Mesothelial cell of epicardium (in vitro differentiated cells): ENCODE measurements around the gene COG8. TPM values are rescaled to one million over a fixed set of nuclear protein-coding genes. Genes with fewer than 3 reads are reported as not detected.

Experiments
- DNase-seq, 2 experiments: peaks; one replicate each; pipeline ENCODE4 v3.0.0; 2021; ENCODE audit warnings: low spot score in 2 of 2; ENCODE audit not compliant: unreplicated experiment in 2 of 2
- H3K27ac Mint-ChIP-seq: 2 replicates; pipeline ENCODE4 v1.8.0; 2021; ENCODE audit warnings: mixed read lengths
- H3K27me3 Mint-ChIP-seq: 2 replicates; pipeline ENCODE4 v1.8.0; 2021; ENCODE audit warnings: low read depth, mixed read lengths
- H3K36me3 Mint-ChIP-seq: 2 replicates; pipeline ENCODE4 v1.8.0; 2021; ENCODE audit warnings: mixed read lengths
- H3K4me1 Mint-ChIP-seq: 2 replicates; pipeline ENCODE4 v1.8.0; 2021; ENCODE audit warnings: mixed read lengths
- H3K4me3 Mint-ChIP-seq: 2 replicates; pipeline ENCODE4 v1.8.0; 2021; ENCODE audit warnings: mild to moderate bottlenecking, moderate library complexity, mixed read lengths
- H3K9me3 Mint-ChIP-seq: 2 replicates; pipeline ENCODE4 v1.8.0; 2021; ENCODE audit warnings: mixed read lengths
- total RNA-seq: library from RNA; stranded (reverse); gene quantifications from 3 replicates; pipeline ENCODE4 v1.2.1, GENCODE V29; 2021
- TF ChIP-seq, protein P1 (sequence below): fragments of 200-600 bp; sonication (generic); IDR thresholded peaks from one replicate; pipeline ENCODE4 v1.5.0; 2021; ENCODE audit warnings: antibody characterized with exemption; ENCODE audit not compliant: unreplicated experiment

Gene COG8, protein sequence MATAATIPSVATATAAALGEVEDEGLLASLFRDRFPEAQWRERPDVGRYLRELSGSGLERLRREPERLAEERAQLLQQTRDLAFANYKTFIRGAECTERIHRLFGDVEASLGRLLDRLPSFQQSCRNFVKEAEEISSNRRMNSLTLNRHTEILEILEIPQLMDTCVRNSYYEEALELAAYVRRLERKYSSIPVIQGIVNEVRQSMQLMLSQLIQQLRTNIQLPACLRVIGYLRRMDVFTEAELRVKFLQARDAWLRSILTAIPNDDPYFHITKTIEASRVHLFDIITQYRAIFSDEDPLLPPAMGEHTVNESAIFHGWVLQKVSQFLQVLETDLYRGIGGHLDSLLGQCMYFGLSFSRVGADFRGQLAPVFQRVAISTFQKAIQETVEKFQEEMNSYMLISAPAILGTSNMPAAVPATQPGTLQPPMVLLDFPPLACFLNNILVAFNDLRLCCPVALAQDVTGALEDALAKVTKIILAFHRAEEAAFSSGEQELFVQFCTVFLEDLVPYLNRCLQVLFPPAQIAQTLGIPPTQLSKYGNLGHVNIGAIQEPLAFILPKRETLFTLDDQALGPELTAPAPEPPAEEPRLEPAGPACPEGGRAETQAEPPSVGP
- total RNA-seq: 48.2 to 49.4 TPM (median 49.0 TPM) in 3 replicates

DNA sequence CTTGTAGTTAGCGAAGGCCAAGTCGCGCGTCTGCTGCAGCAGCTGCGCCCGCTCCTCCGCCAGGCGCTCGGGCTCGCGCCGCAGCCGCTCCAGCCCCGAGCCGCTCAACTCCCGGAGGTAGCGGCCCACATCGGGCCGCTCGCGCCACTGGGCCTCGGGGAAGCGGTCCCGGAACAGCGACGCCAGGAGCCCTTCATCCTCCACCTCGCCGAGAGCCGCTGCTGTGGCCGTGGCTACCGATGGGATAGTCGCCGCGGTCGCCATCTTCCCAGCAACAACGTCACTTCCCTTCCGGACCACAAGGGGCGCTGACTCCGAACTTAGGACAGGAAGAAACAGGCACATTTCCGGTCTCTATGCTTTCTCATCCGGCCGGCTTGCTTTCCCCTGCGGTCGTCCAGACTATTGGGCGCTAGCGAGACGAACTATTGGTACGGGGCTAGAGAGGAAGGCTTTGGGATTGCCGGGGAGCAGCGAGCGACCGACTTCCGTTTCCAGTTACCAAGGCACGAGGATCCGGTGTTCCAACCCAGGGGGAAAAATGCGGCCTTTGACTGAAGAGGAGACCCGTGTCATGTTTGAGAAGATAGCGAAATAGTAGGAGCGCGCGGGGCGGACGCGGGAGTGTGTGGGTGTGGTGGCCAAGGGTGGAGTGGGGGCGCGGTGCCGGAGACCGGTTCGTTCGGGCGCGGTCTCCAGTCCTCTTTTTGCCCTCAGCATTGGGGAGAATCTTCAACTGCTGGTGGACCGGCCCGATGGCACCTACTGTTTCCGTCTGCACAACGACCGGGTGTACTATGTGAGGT is at the start of gene COG8, which contains the start of gene NIP7:
COG8 (minus strand) TSS at position 276 of the 806 bp plus-strand sequence; CDS start at position 264, 12 bp downstream.
NIP7 (plus strand) TSS at position 484 of the 806 bp plus-strand sequence; CDS start at position 542, 58 bp downstream.
- Mint-ChIP-seq H3K4me1 (peaks cover 23% of the 10 kb centered on the region), H3K9me3 (no peaks in the 10 kb centered on the region), H3K27ac (peak within 1 kb of the TSS; percentile 98), H3K4me3 (peak within 1 kb of the TSS; percentile 97), H3K27me3 (no peaks in the 10 kb centered on the region), H3K36me3 (peaks cover 14% of the 10 kb centered on the region)
- TF ChIP-seq, protein P1, sequence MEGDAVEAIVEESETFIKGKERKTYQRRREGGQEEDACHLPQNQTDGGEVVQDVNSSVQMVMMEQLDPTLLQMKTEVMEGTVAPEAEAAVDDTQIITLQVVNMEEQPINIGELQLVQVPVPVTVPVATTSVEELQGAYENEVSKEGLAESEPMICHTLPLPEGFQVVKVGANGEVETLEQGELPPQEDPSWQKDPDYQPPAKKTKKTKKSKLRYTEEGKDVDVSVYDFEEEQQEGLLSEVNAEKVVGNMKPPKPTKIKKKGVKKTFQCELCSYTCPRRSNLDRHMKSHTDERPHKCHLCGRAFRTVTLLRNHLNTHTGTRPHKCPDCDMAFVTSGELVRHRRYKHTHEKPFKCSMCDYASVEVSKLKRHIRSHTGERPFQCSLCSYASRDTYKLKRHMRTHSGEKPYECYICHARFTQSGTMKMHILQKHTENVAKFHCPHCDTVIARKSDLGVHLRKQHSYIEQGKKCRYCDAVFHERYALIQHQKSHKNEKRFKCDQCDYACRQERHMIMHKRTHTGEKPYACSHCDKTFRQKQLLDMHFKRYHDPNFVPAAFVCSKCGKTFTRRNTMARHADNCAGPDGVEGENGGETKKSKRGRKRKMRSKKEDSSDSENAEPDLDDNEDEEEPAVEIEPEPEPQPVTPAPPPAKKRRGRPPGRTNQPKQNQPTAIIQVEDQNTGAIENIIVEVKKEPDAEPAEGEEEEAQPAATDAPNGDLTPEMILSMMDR: peak; percentile 97
- peak; percentile 78 to 93 for DNase-seq

DNA sequence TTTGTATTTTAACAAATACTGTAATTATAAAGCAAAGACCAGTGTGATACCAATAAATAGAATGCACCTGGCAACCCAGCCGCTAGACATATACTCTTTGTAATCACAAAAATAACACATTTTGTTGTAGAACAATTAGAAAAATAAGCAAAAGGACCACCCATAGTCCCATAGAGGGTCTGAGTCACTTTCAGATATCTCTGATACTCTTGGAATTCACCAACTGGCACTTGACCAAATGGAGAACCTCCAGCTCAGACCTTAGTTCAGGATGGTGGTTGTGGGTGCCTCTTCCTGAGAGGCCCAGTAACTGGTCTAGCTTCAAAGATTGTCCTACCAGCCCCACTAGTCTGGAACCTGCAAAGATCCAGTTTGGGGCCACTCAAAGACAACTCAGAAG is 47.2 kb upstream of the COG8 start:
- H3K4me3 Mint-ChIP-seq: peak overlapping the region; percentile 82
- H3K27ac Mint-ChIP-seq: peak overlapping the region; percentile 89
- DNase-seq: no peak

DNA sequence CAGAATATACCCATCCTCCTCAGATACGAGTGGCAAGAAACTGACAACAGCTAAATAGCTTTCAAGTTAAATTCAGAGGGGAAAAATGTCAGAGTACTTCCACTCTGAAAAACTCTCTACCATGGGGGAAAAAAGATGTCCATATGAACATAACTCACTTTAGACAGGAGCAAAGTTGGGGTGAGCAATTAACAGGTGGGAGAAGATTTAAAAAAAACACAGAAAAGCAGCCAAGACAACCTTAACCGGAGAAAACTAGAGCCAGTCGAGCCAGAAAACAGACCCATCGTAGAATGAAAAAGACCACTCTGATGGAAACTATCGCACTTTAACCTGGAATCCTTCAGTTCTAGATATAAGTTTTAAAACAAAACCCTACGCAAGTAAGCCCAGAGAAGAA is 45.6 kb upstream of the COG8 start:
- TF ChIP-seq, protein P1: no peak

More for the DNA sequence above, 47.2 kb upstream of the COG8 start:
- TF ChIP-seq, protein P1: no peak
- H3K4me1 Mint-ChIP-seq: peaks cover 12% of the 10 kb centered on the region
- peaks cover 12% of the 10 kb centered on the region for H3K36me3 Mint-ChIP-seq
- no peaks in the 10 kb centered on the region for H3K27me3 Mint-ChIP-seq
- no peaks in the 10 kb centered on the region for H3K9me3 Mint-ChIP-seq

DNA sequence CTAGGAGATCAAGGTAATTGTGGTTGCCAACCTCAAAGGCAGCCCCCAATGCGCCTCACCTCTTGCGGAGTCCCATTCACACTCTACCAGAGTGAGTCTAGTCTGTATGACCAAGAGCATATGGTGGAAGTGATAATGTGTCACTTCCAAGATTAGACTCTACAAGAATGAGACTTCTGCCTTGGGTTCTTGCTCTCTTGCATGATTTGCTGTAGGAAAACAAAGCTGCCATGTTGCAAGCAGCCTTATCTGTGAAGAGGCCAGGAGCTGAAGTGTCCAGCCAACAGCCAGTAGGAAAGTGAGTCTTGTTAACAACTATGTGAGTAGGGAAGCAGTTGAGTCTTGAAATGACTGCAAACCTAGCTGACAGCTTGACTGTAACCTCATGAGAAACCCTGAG is 43.1 kb upstream of the COG8 start:
- TF ChIP-seq, protein P1: no peak
- Mint-ChIP-seq H3K36me3 (peaks cover 25% of the 10 kb centered on the region), H3K4me3 (no peak overlapping the region), H3K4me1 (peaks cover 12% of the 10 kb centered on the region), H3K27ac (peak overlapping the region; percentile 45), H3K9me3 (no peaks in the 10 kb centered on the region), H3K27me3 (no peaks in the 10 kb centered on the region)
- no peak for DNase-seq

More for the DNA sequence above, 45.6 kb upstream of the COG8 start:
- Mint-ChIP-seq H3K9me3 (no peaks in the 10 kb centered on the region), H3K27ac (peak overlapping the region; percentile 95), H3K36me3 (peaks cover 12% of the 10 kb centered on the region), H3K27me3 (no peaks in the 10 kb centered on the region), H3K4me3 (peak overlapping the region; percentile 84), H3K4me1 (peaks cover 12% of the 10 kb centered on the region)
- DNase-seq: no peak

DNA sequence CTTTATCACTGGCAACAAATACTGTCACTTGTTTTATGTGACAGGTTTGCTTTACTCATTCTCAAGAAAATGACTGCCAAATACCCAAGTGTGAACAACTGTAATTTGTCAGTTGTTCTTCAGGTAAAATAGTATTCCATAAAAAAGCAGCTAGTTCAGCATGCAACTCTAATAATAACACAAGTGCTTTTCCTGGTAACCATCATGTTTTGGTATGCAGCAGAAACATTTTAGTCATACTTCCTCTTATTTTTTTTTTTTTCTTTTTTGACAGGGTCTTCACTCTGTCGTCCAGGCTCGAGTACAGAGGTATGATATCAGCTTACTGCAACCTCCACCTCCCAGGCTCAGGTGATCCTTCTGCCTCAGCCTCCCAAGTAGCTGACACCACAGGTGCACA is 41.9 kb upstream of the COG8 start:
- DNase-seq: no peak
- H3K4me1 Mint-ChIP-seq: peaks cover 12% of the 10 kb centered on the region
- H3K36me3 Mint-ChIP-seq: peaks cover 30% of the 10 kb centered on the region
- no peak overlapping the region for H3K27ac Mint-ChIP-seq
- TF ChIP-seq, protein P1: no peak
- no peaks in the 10 kb centered on the region for H3K27me3 Mint-ChIP-seq
- no peak overlapping the region for H3K4me3 Mint-ChIP-seq
- no peaks in the 10 kb centered on the region for H3K9me3 Mint-ChIP-seq
